ENCODE data around the gene CHRD.
"Not testable (repeated sequence)": the region's sequence is repeated elsewhere in the genome, so short reads cannot be mapped to it uniquely, and the experiment has no call there.

Gene CHRD

DNA sequence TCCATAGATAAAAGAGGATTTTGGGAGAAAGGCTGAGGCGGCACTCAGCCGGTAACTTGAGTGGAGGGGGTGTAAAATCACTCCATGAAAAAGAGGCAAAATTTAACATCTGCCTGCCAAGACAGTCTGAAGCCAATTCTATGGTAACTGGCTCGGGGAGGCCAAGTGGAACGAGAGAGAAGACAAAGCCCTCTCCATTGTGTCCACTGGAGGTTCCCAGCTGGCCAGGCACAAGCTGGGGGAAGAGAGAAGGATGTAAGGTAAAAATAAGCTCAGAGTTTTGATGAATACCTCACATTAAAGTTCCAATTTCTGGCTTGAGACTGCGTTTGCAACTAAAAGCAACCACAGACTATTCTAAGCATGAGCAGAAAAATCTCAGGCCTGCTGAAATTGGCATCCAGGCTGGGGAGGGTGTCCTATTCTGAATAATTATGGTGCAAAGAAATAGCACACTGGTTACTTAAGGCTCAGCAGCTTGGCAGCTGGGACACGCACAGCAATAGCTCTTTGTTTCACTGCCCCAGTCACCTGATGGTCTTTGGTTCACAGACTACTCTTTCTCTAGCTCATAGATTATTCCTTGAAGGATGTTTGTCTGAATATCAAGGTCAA is 48.8 kb downstream of the CHRD start:
- peak; percentile 46 for DNase-seq

DNA sequence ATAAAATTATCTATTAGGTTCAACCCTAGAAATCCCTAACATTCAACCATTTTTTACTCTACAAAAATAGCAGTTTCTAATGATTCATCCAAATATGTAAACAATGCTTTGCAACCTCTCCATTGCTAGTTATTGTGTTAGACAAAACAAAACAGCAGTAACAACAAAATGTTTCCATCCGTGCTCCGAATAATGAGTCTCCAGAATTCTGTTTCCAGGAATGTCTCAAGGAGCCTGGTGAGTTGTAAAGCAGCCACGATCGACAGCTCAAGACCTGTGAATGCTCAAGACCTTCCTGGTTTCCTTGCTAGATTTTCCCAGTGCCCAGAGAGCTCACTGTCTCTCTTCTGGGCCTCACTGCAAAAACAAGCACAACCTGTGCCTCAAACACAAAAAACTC is 49.9 kb downstream of the CHRD start:
- DNase-seq: no peak

DNA sequence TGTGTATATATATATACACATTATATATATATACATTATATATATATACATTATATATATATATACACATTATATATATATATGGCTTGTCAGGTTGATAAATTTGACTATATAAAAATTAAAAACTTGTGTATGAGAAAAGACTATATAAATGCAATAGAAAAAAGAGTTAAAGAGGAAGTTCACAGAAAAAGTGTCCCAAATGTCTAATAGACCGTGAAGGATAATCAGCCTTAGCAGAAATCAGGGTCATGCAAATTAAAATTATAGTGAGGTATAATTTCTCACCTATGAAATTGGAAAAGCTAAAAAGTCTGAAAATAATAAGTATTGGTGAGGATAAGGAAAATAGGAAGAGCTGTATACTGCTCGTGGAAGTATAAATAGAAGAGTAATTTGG is 51.1 kb downstream of the CHRD start:
- no peak for DNase-seq

DNA sequence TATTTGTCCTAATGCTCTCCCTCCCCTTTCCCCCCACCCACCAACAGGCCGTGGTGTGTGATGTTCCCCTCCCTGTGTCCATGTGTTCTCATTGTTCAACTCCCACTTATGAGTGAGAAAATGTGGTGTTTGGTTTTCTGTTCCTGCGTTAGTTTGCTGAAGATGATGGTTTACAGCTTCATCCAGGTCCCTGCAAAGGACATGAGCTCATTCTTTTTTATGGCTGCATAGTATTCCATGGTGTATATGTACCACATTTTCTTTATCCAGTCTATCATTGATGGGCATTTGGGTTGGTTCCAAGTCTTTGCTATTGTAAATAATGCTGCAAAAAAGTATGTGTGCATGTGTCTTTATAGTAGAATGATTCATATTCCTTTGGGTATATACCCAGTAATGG is 53.3 kb downstream of the CHRD start:
- DNase-seq: not testable (repeated sequence)

DNA sequence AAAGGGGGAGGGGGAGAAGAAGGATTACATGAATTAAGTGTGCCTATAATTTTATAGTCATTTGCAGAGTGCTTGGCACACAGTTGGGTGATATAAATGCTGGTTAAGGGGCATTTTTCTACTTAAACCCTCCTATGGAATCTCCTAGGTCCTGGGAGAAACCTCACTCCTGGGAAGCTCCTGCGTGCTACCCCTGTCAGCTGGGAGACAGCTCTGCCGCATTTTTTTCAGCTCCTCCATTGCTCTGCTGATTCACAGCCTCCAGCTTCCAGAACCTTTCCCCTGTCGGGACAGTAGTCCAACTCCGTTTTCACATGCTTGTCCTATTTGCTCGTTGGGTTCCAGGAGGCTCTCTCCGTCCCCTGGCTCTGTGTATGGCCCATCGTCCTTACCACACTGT is 59.2 kb downstream of the CHRD start:
- no peak for DNase-seq
